ENCODE data around the gene CRYGD.
A peak's percentile ranks its signal among the peaks of the same experiment; 100 is the strongest.

CRYGD gene

DNA sequence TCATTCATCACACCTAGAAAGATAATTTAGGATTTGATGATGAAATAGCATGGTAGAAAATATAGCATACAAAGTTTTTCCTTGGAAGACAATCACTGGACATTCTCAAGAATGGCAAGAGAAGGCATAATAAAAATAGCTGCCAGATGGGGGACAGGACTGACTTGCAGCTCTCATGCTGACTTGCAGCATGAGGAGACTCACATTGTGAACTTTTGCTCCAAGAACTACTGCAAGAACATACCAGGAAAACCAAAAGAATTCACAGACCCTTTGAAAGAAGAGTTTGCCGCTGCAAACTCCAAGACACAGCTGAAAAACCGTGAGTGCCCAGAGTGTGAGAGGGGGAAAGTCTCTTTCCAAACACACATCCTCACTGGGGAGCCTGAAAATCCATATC, 47.0 kb downstream of the CRYGD start:
- DNase-seq, result no peak

DNA sequence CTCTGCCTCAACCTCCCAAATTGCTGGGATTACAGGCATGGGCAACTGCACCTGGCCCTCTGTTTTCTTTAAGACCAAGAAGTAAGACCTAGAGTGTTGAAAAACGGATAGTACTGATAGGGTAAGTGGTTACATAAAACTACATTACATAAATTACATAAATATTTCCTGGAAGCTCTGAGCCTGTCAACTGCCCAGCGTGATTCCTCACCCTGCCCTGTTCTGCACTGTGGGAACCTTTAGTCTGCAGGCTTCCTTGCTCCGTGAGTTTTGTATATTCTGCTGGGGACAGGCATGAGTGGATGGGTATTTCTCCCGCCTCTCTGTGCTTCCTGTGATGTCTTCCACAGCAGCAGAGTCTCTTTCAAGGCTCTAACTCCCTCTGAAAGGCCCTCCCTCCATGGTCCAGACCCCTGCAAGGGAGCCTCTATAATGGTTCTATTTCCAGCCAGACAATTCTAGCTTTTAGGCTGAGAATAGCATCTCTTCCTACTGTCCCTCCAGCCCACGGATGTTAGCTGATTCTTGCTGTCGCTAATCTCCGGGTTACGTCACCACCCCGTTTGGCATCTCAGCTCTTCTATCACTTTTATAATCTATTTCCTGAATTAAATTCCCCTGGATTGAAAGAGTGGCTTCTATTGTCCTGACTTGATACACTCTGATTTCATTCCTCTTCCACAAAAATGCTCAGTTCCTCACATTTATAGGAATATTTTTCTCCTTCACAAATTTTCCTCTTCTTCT, 49.5 kb downstream of the CRYGD start:
- no peak for DNase-seq

DNA sequence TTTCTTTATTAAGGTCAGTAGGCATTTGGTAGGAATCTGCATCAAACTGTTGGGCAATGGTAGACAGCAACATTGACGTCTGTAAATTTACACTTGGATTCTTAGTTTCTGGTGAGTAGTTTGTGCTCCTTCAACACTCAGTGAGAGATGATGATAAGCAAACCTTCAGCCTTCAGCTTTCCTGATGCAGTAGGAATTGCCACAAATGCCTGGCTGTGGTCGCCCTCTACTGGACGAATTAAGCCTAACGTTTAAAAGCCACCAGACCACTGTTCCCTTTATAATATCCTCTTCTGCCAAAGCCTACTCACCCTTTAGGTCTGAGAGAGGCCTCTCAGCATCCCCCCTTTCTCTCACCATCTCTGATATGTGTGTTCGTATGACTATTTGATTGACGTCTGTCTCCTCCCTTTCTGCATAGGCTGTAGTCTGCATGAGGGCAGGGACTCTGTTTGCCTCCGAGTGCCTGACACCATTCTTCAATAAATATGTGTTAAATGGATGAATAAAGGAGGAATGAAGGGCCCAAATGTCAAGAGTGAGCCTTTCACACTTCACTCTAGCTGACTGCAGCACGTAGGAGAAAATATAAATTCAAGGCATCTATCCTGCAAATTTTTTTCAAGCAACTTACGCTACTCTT, 52.0 kb downstream of the CRYGD start:
- peak; percentile 5 for DNase-seq
